GM13976 (cell line): Measurements from ENCODE around the gene WDFY4.

Experiments
- DNase-seq: peaks from one replicate; pipeline ENCODE4 v3.0.0; 2012; ENCODE audit warnings: low spot score
- in situ Hi-C: fragments of 300-500 bp; cut with MboI; formaldehyde crosslinking; loops from one replicate; pipeline ENCODE4 v1.12.0; 2022; ENCODE audit warnings: low sequenced_read_pairs, mixed read lengths, inconsistent platforms; ENCODE audit not compliant: unreplicated experiment
- TF ChIP-seq, protein P1 (sequence below): IDR thresholded peaks from 2 replicates; pipeline ENCODE4 v1.5.1; 2012; ENCODE audit warnings: borderline replicate concordance, mild to moderate bottlenecking; ENCODE audit not compliant: insufficient read depth; ENCODE audit errors: extremely low read depth, missing control alignments, control extremely low read depth

WDFY4 gene

DNA sequence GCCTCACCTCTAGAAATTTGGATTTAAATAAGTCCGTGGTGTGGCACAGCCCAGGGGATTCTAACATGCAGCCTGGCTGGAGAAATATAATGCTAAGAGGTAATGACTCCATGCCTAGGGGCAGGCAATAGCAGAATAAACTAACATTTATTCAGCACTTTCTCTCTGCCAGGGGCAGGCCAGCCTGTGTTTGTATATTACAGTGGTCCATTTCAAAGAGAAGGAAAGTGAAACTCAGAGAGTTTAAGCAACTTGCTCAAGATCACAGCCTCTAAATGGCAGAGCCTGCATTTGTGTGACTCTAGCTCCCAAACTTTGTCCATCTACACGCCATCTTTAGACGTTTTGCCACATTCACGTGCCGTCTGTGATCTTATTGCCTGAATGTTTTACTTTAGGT, 261.7 kb downstream of the WDFY4 start:
- DNase-seq, result no peak
- TF ChIP-seq, protein P1, sequence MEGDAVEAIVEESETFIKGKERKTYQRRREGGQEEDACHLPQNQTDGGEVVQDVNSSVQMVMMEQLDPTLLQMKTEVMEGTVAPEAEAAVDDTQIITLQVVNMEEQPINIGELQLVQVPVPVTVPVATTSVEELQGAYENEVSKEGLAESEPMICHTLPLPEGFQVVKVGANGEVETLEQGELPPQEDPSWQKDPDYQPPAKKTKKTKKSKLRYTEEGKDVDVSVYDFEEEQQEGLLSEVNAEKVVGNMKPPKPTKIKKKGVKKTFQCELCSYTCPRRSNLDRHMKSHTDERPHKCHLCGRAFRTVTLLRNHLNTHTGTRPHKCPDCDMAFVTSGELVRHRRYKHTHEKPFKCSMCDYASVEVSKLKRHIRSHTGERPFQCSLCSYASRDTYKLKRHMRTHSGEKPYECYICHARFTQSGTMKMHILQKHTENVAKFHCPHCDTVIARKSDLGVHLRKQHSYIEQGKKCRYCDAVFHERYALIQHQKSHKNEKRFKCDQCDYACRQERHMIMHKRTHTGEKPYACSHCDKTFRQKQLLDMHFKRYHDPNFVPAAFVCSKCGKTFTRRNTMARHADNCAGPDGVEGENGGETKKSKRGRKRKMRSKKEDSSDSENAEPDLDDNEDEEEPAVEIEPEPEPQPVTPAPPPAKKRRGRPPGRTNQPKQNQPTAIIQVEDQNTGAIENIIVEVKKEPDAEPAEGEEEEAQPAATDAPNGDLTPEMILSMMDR, result no peak
- in situ Hi-C loops, result no loop called here

DNA sequence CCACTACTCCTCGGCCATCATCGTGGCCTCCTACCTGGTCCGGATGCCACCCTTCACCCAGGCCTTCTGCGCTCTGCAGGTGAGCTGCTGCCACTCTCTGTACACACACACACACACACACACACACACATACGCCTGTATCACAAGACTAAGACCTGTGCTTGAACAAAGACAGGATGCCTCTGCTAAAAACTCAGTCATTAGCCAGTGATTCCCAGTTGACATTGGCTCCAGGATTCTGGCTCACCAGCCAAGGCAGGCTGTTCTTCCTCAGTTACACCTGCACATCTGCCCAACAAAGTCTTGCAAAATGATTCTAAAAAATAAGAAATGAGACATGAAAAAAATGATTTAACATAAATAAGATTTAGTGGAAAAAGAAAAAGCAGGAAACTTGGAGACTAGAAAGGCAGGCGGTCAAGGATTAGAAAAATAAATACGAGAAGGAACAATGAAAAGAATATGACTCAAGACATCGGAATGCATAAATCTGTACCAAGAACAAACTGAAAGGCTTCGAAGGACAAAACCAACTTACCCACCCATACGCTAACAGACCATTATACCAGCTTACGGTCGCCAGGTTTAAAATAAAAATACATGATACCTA, 262.3 kb downstream of the WDFY4 start:
- TF ChIP-seq, protein P1, result no peak
- in situ Hi-C loops, result no loop called here
- no peak for DNase-seq

DNA sequence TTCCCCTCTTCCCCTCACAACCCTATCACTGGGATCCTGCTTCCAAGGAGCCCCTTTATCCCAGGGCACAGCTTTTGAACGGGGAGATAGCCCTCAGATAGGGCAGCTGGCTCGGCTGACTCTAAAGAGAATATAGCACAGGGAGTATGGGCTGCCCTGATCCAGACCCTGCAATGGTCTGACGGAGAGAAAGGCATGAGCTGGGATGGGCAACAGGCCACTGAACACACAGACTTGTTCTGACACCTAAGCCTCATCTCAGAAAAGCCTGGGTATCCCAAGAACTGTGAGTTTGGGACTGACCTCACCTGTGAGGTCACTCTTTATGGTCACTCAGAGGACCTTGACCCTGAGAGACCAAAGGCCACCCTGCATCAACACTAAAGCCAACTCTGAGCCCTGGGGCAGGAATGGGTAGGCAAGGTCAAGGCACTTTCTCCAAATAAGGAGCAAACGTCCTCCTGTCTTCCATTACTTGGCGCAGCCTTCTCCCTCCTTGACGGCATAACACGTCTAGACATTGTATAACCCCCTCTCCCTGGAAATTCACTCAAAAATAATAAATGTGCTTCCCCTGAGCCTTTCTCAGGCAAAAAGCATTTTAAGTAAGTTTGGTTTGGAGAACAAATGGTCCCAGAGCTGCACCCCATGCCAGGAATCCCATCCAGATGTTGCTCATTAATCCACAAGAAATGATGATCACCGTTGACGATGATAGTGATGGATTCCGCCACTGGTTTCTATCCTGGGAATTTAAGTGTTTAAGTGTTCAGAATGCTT, 263.2 kb downstream of the WDFY4 start:
- TF ChIP-seq, protein P1, result no peak
- in situ Hi-C loops, result no loop called here
- DNase-seq, result no peak

DNA sequence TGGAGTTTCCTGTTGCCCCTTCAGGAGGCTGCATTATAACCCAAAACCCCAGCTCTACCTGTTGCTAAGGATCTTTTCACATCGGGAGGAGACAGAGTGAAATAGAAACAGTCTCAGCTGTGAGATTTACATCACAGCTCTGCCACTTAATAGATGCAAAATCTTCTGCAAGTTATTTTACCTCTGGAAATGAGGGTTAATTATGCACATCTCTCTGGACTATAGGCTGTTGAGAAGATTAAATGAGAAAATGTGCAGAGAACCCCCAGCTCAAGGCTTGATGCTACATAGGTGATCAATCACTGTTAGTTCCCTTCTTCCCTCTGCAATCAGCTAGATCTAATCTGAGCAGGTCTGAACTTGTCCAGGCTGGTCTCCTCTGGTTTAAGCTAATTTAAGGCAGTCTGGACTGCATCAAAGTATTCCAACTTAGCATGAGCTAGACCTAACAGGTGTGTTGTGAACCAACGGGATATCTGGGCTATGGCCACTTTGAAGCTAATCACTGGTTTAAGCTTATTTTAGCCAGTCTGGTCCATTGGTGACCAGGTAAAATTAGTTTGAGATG, 263.9 kb downstream of the WDFY4 start:
- in situ Hi-C loops, result no loop called here
- TF ChIP-seq, protein P1, result no peak

DNA sequence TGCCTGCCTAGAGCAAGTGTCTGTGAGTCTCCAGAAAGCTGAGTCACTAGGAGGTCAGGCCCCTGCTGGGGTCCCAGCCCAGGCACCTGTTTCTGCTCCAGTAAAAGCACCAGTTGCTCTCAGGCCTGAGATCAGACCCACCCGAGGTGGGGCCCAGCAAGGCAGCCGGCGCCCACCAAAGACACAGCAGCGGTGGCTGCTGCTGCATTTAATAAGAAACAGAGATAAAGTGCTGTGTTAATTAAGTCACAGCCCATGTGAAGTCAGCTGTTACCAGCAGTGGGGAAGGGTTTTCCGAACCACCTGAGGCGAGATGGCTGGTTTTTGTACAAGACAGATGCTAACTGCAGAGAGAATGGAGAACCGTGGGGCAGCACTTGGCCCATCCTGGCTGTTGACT, 267.0 kb downstream of the WDFY4 start:
- TF ChIP-seq, protein P1, result no peak
- in situ Hi-C loops, result no loop called here
- DNase-seq, result no peak

More for the DNA sequence above, 263.9 kb downstream of the WDFY4 start:
- no peak for DNase-seq

DNA sequence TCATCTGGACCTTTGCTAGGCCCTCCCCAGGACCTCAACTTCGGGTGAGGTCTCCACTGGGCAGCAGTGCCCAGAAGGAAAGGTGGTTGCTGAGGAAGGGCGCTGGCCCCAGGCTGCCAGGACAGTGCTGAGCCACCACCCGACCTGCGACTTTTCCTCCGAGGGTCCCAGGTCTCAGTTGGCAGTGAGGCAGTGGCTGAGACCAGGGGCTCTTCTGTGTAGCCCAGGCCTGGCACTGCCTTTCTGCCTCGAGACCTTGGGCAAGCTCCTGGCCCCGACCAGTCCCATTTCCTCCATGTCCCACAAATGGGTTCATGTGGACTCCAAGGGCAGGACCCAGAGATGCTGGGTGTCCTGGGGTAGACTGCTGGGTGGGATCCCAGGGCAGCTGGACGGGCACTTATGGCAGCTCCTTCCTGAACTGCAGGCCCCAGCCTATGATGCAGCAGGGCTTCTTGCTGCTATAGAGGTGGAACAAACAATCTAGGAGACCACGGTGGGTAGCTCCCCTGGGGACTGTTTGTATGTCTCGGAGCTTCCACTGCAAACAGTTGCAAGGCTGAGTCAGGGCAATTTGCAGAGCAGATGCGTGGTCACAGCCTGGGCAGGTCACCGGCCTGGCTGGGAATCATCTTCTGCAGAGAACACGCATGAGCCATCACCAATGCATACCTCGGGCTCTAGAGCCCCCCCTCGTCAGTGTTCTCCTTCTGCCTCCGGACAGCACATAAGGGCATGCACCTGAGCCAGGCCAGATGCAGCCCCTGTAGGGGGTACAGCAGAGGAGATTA, 272.9 kb downstream of the WDFY4 start:
- DNase-seq, result no peak
- in situ Hi-C loops, result no loop called here
- TF ChIP-seq, protein P1, result no peak
